ENCODE data around the gene MAPK8IP3.
"Not testable (repeated sequence)": the region's sequence is repeated elsewhere in the genome, so short reads cannot be mapped to it uniquely, and the experiment has no call there.

Gene MAPK8IP3

GRCh38 chr16:1712791-1713261, 6.8 kb downstream of the MAPK8IP3 start:
- DNase-seq (ENCODE audit: low read depth): no peak

DNA sequence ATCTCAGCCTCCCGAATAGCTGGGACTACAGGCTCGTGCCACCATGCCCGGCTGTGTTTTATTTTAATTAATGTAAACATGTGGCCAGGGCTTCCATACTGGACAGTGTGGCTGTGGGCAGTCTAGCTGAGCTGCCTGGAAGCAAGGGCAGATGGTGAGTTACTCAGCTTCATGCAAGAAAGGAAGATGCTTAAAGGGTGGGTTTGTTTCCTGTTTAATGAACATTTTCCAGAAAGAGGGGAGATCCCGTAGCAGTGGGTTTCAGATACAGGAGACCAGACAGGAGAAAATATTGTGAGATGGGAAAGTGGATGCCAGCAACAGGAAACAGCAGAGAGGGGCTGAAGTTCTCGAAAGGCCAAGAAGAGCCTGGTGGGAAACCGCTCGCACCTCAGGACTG, 7.3 kb downstream of the MAPK8IP3 start:
- DNase-seq (ENCODE audit: low read depth): no peak

DNA sequence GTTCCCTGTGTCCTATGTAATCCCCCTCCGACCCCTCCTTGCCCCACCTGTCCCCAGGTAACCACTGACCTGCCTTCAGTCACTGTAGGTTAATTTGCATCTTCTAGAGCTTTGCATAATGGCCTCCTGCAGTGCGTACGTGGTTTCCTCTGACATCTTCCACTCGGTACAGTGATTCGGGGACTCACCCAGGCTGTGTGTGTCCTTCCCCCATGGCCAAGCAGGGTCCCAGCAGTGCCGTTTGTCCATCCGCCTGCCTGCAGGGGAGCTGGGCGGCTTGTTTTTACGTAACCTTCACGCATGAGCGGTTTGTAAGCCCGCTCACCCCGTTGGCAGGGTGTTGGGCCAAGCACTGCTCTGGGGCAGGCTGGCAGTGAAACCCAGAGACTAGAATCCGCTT, 7.9 kb downstream of the MAPK8IP3 start:
- no peak for DNase-seq (ENCODE audit: low read depth)

GRCh38 chr16:1715220-1715619, 9.2 kb downstream of the MAPK8IP3 start:
- DNase-seq (ENCODE audit: low read depth): no peak

DNA sequence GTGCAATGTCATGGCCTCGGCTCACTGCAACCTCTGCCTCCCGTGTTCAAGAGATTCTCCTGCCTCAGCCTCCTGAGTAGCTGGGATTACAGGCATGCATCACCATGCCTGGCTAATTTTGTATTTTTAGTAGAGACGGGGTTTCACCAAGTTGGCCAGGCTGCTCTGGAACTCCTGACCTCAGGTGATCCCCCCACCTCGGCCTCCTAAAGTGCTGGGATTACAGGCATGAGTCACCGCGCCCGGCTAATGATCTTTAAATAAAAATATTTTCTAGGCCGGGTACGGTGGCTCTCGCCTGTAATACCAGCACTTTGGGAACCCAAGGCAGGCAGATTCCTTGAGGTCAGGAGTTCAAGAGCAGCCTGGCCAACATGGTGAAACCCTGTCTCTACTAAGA, 12.2 kb downstream of the MAPK8IP3 start:
- DNase-seq (ENCODE audit: low read depth): not testable (repeated sequence)

DNA sequence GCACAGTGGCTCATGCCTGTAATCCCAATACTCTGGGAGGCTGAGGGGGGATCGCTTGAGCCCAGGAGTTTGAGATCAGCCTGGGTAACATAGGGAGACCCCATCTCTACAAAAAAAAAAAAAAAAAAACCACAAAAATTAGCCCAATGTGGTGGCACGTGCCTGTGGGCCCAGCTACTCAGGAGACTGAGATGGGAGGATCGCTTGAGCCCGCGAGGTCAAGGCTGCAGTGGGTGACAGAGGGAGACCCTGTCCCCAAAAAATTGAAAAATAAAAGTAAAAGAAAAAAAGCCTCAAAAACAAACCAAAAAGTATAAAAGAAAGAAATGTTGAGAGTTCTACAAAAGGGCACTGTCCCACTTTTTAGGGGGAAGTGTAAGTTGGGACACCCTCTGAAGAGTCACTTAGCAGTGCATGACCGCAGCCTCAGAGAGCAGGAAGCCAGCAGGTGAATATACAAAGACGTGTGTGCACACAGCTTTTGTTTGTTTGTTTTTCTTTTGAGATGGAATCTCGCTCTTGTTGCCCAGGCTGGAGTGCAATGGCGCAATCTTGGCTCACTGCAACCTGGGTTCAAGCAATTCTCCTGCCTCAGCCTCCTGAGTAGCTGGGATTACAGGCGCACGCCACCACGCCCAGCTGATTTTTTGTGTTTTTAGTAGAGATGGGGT, 13.7 kb downstream of the MAPK8IP3 start:
- DNase-seq (ENCODE audit: low read depth): not testable (repeated sequence)

GRCh38 chr16:1721372-1721771, 15.4 kb downstream of the MAPK8IP3 start:
- no peak for DNase-seq (ENCODE audit: low read depth)

DNA sequence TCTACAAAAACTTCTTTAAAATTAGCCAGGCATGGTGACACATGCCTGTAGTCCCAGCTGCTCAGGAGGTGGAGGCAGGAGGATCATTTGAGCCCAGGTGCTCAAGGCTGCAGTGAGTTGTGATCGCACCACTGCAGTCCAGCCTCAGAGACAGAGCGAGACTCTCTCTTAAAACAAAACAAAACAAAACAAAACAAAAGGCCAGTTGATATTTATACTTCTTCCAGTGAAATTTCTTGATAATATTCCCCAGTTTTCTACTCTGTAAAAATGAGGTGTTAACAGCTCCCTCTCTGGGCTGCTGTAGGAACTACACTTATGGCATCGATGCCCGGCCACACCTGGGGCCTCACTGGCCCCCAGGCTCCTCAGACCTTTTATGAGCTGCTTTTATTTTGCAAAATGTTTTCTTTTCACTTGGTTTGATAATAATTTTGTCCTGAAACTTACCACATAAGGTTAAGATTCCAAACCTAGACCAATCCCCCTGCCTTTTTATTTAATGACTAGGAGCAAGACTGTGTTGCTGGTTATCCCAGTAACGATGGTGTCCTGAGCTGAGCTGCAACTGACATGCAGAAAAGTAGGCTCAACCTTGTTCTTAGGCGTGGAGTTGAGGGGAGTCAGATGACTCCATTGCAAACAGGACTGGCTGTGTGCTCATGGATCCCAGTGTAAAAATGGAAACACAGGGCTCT, 17.6 kb downstream of the MAPK8IP3 start:
- DNase-seq (ENCODE audit: low read depth): no peak

- DNase-seq (ENCODE audit: low read depth): no peak
These were observed 18.5 kb downstream of the MAPK8IP3 start for GRCh38 chr16:1724491-1724890.

DNA sequence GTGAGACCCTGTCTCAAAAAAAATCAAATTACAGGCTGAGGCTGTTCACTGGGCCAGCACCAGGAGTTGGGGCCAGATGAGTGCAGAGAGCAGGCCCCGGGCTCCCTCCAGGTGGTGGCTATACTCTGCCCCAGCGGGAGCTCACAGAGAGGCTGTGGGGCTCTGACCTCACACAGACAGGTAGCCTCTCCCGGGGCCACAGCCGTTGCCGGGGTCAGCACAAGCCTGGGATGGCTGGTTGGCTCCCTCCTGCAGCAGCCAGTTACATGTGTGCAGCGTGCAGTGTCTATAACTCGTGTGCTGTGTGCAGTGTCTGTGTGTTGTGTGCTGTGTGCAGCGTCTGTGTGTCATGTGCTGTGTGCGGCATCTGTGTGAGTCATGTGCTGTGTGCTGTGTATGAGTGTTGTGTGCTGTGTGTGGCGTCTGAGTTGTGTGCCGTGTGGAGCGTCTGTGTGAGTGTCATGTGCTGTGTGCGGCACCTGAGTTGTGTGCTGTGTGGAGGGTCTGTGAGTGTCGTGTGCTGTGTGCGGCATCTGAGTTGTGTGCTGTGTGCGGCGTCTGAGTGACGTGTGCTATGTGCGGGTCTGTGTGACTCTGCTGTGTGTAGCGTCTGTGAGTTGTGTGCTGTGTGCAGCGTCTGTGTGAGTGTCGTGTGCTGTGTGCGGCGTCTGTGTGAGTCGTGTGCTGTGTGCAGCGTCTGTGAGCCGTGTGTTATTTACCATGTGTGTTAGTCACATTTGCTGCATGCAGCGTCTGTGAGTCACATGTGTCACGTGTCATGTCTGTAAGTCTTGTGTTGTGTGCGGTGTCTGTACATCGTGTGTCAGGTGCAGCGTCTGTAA, 20.9 kb downstream of the MAPK8IP3 start:
- no peak for DNase-seq (ENCODE audit: low read depth)

DNA sequence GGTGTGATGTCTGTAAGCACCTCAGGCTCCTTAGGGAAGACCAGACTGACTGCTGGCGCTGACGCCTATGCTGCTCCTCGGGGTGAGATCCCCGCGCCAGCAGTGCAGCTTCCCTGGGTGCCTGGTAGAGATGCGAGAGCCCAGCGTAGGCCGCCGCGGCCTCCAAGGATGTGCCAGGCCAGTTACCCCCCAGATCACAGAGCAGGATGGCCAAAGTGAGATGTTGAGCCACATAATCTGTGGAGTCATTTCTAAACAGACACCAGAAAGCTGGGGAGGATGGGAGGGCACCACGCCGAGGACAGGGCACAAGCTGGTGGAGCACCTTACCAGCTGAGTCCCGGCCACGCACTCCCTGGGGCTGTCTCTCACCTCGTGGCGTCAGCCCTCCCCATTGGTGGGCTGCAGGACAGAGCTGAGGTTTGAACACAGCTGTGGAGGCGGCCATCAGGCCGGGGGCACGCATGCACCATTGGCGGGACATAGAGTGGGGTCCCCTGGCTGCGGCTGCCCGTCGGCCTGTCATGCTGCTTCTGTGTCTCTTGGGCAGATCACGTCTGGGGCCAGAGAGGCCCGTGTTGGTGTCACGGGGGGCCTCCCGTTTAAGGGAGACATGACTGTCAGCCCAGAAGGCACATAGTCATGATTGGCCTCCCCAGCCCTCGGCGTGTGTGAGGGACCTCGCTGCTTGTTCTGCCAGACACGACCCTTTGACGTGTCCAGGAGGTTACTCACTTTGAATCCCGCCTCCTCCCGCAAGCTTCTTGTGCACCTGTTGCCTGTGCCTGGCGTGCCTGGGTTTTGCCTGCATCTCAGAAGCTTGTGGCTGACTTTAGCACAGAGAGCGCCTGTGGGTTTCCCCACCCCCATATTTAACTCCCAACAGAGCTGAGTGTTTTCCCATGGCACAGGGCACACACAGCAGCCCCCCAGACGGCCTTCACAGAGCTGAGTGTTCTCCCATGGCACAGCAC, 21.9 kb downstream of the MAPK8IP3 start:
- DNase-seq (ENCODE audit: low read depth): no peak

GRCh38 chr16:1729026-1729425, 23.0 kb downstream of the MAPK8IP3 start:
- no peak for DNase-seq (ENCODE audit: low read depth)

DNA sequence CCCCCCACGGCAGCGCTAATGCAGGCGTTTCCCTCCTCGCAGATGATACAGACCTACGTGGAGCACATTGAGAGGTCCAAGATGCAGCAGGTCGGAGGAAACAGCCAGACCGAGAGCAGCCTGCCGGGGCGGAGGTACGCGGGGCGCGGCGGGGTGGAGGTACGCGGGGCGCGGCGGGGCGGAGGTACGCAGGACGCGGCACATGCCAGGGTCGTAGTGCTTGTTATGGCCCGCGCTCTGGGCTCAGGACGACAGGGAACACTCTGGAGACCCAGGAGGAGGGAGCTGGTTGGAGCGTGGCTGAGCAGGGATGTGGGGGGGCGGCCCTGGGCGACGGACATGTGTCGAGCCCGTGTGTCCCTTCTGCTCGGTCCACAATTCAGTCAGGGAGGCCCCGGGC, 23.4 kb downstream of the MAPK8IP3 start:
- no peak for DNase-seq (ENCODE audit: low read depth)

- no peak for DNase-seq (ENCODE audit: low read depth)
These were observed 25.1 kb downstream of the MAPK8IP3 start for GRCh38 chr16:1731073-1731472.

- no peak for DNase-seq (ENCODE audit: low read depth)
These were observed 25.6 kb downstream of the MAPK8IP3 start for GRCh38 chr16:1731603-1732002.

GRCh38 chr16:1732071-1732470, 26.1 kb downstream of the MAPK8IP3 start:
- no peak for DNase-seq (ENCODE audit: low read depth)

DNA sequence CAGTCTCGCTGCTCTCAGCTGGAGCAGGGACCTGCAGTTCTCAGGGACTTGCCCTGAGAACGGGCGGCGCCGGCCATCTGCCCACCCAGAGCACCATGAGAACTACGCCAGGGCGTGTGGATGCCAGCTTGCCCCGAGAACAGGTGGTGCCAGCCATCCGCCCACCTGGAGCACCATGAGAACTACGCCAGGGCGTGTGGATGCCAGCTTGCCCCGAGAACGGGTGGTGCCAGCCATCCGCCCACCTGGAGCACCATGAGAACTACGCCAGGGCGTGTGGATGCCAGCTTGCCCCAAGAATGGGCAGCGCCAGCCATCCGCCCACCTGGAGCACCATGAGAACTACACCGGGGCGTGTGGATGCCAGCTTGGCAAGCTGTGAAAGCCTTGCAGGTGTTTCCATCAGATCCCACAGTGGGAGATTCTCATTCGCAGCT, 26.6 kb downstream of the MAPK8IP3 start:
- not testable (repeated sequence) for DNase-seq (ENCODE audit: low read depth)

- DNase-seq (ENCODE audit: low read depth): no peak
These were observed 28.1 kb downstream of the MAPK8IP3 start for GRCh38 chr16:1734123-1734522.

GRCh38 chr16:1734816-1735215, 28.8 kb downstream of the MAPK8IP3 start:
- DNase-seq (ENCODE audit: low read depth): no peak

GRCh38 chr16:1740234-1740633, 34.2 kb downstream of the MAPK8IP3 start:
- no peak for DNase-seq (ENCODE audit: low read depth)

GRCh38 chr16:1740781-1741490, 34.9 kb downstream of the MAPK8IP3 start:
- DNase-seq (ENCODE audit: low read depth): no peak
